Esophagus squamous epithelium (tissue), 5 donors: ENCODE measurements around the gene DNER. TPM values are rescaled to one million over a fixed set of nuclear protein-coding genes. Genes with fewer than 3 reads are reported as not detected.
A peak's percentile ranks its signal among the peaks of the same experiment; 100 is the strongest.

Experiments used
- DNase-seq: peaks from one replicate; lab custom pipeline; 2025; lab: John Stamatoyannopoulos, UW
- H3K27ac ChIP-seq, 4 donors: fragments of 200-600 bp; sonication (generic); one replicate each; pipeline ENCODE4 v1.5.1; 2016 to 2019; ENCODE audit warnings: mild to moderate bottlenecking in 1 of 4
- H3K27me3 ChIP-seq, 4 donors: fragments of 200-600 bp; sonication (generic); 1 replicate in 3 of 4; 2 replicates in 1 of 4; pipeline versions ENCODE4 v1.5.1 to v1.6.0; 2017 to 2021; ENCODE audit warnings: antibody characterized with exemption in 1 of 4
- H3K36me3 ChIP-seq, 3 donors: fragments of 200-600 bp; sonication (generic); one replicate each; pipeline ENCODE4 v1.5.1; 2016 to 2019
- H3K4me1 ChIP-seq, 3 donors: fragments of 200-600 bp; sonication (generic); one replicate each; pipeline ENCODE4 v1.5.1; 2017 to 2019
- H3K4me3 ChIP-seq, 4 donors: fragments of 200-600 bp; sonication (generic); 1 replicate in 3 of 4; 2 replicates in 1 of 4; pipeline ENCODE4 v1.5.1; 2016 to 2019; ENCODE audit warnings: mild to moderate bottlenecking in 2 of 4, moderate library complexity in 1 of 4
- H3K9me3 ChIP-seq, 3 donors: fragments of 200-600 bp; sonication (generic); one replicate each; pipeline ENCODE4 v1.5.1; 2016 to 2019
- POLR2A ChIP-seq, 4 donors: fragments of 450-650 bp; IDR thresholded peaks; one replicate each; pipeline ENCODE4 v1.6.1; 2017; ENCODE audit warnings: antibody characterized with exemption in 4 of 4, mild to moderate bottlenecking in 4 of 4, moderate library complexity in 3 of 4
- WGBS, 2 donors: methylation state at CpG; one replicate each; pipeline ENCODE4 v1.1.5; 2018; 5-methylcytosine and 5-hydroxymethylcytosine counted together
- intact Hi-C: fragments of 100-400 bp; cut with DNase I; formaldehyde crosslinking; loops from one replicate; pipeline ENCODE4 v1.15.0; 2022
- total RNA-seq, 4 donors: library from RNA; depleted of rRNA; stranded (reverse); fragments of >200 nt; gene quantifications; one replicate each; pipeline ENCODE4 v1.1.0, GENCODE V29; 2016
- TF ChIP-seq, protein P1 (sequence below), 6 experiments: fragments of 450-650 bp in 4 of 6; fragments of 200-600 bp in 2 of 6; sonication (generic) in 2 of 6; IDR thresholded peaks; one replicate each; pipeline ENCODE4 v1.5.1; 2016 to 2019; ENCODE audit warnings: antibody characterized with exemption in 6 of 6, mild to moderate bottlenecking in 4 of 6, moderate library complexity in 4 of 6
- donor health status: DM: yes; HTN: yes; CAD: no.

The DNER gene
- total RNA-seq, 4 donors from 2014 or later: 0.27 to 2.5 (median 0.91) TPM

DNA sequence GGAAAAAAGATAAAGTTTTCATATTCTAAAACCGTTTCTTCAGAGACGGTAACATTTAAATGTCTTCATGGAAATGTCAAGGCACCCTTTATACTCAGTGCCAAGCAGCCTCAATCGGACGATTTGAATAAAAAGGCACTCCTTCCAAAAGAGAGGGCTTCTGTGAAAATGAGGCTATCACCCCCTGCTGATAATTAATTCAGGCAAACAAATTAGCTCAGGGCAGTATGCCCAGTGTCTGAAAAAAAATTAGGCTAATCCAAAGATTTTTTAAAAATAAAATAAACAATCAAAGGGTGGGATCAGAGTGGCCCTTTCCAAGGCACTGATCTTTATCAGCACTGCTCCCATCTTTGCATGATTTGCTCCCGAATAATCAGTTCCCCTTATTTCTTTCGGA, 292.3 kb downstream of the DNER start:
- 58 to 73% methylated on average over 6 of the region's 6 CpGs for WGBS, 2 donors
- no peaks in the 10 kb centered on the region for H3K36me3 ChIP-seq
- DNase-seq: no peak
- no peak for TF ChIP-seq POLR2A (IDR thresholded peaks at IDR 0.05)
- TF ChIP-seq, protein P1, sequence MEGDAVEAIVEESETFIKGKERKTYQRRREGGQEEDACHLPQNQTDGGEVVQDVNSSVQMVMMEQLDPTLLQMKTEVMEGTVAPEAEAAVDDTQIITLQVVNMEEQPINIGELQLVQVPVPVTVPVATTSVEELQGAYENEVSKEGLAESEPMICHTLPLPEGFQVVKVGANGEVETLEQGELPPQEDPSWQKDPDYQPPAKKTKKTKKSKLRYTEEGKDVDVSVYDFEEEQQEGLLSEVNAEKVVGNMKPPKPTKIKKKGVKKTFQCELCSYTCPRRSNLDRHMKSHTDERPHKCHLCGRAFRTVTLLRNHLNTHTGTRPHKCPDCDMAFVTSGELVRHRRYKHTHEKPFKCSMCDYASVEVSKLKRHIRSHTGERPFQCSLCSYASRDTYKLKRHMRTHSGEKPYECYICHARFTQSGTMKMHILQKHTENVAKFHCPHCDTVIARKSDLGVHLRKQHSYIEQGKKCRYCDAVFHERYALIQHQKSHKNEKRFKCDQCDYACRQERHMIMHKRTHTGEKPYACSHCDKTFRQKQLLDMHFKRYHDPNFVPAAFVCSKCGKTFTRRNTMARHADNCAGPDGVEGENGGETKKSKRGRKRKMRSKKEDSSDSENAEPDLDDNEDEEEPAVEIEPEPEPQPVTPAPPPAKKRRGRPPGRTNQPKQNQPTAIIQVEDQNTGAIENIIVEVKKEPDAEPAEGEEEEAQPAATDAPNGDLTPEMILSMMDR (IDR thresholded peaks at IDR 0.05): no peak
- no peaks in the 10 kb centered on the region for H3K27me3 ChIP-seq
- H3K27ac ChIP-seq: no peak overlapping the region
- no peaks in the 10 kb centered on the region for H3K9me3 ChIP-seq
- intact Hi-C loops: no loop called here
- peaks cover 0 to 6% (median 3%) of the 10 kb centered on the region in 3 donors for H3K4me1 ChIP-seq
- H3K4me3 ChIP-seq: no peak overlapping the region

DNA sequence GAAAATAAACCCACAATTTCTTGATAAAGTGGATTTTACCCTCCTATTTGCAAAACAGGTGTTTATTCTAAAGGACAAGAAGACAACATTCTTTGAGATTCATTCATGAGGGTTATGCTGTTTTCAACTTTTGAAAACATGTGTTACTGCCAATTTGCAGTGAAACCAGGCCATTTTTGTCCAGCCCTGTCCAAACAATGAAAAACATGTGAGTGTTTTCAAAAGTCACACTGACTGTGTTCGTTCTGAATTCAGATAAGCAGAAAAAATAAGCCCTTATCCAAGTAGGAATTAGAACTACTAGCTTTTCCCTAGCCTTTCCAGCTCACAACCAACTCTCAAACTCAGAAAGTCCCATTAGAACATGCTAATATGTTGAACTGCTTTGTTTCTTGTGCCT, 295.2 kb downstream of the DNER start:
- no peak for DNase-seq
- WGBS, 2 donors: 10 to 55% methylated on average over 1 of the region's 1 CpG
- intact Hi-C loops: no loop called here

DNA sequence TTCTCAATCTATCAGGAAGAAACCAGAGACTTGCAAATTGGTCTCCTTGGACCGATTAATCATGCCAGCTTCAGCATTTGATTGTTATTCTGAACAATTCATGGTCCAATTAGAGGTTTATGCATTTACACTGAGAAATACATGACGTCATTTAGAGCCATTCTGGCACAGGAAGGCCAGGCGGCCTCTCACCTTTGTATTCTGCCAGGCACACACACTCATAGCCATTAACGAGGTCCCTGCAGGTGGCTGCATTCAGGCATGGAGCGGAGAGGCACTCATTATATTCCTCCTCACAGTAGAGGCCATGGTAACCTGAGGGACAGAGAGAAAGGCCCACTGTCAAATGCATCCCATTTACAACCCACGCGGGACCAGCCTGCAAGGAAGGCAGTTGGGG, 296.4 kb downstream of the DNER start:
- Histone ChIP-seq H3K4me1 (peaks cover 0 to 6% (median 5%) of the 10 kb centered on the region in 3 donors), H3K27ac (peak overlapping the region in 3 of 4 donors; percentile 43 to 74 (median 46)), H3K9me3 (no peaks in the 10 kb centered on the region), H3K27me3 (no peaks in the 10 kb centered on the region), H3K4me3 (no peak overlapping the region), H3K36me3 (no peaks in the 10 kb centered on the region)
- TF ChIP-seq POLR2A (IDR thresholded peaks at IDR 0.05): no peak
- TF ChIP-seq, protein P1 (IDR thresholded peaks at IDR 0.05): no peak
- intact Hi-C loops: no loop called here
- DNase-seq: no peak
- 79 to 80% methylated on average over 7 of the region's 7 CpGs for WGBS, 2 donors

More for the DNA sequence above, 295.2 kb downstream of the DNER start:
- H3K9me3 ChIP-seq: no peaks in the 10 kb centered on the region
- peak overlapping the region in 3 of 4 donors; percentile 23 to 45 (median 29) for H3K27ac ChIP-seq
- H3K4me3 ChIP-seq: no peak overlapping the region
- no peak for TF ChIP-seq POLR2A (IDR thresholded peaks at IDR 0.05)
- TF ChIP-seq, protein P1 (IDR thresholded peaks at IDR 0.05): no peak
- peaks cover 0 to 6% (median 5%) of the 10 kb centered on the region in 3 donors for H3K4me1 ChIP-seq
- no peaks in the 10 kb centered on the region for H3K36me3 ChIP-seq
- no peaks in the 10 kb centered on the region for H3K27me3 ChIP-seq

DNA sequence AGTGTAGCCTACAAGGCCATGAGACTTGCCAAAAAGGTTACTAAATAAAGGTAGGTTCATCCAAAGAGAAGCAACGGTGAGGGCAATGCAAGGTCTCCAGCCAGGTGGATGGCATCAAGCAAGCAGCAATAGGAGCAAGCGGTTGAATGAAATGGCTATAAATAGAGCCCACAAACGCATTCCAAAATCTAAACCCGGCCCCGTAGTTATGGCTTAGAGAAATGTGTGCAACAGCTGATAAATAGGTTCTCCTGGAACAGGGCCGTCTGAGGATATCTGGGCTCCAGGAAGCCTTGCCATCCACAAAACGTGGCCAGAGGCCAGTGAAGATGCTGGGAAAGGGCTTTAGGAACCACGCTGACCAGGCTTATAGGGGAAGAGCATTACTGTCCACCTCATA, 297.2 kb downstream of the DNER start:
- Histone ChIP-seq H3K4me3 (no peak overlapping the region), H3K27ac (peak overlapping the region in 3 of 4 donors; percentile 43 to 76 (median 74)), H3K27me3 (no peaks in the 10 kb centered on the region), H3K9me3 (no peaks in the 10 kb centered on the region), H3K36me3 (no peaks in the 10 kb centered on the region), H3K4me1 (peaks cover 0 to 6% (median 5%) of the 10 kb centered on the region in 3 donors)
- intact Hi-C loops: no loop called here
- 60 to 68% methylated on average over 8 of the region's 8 CpGs for WGBS, 2 donors
- no peak for TF ChIP-seq POLR2A (IDR thresholded peaks at IDR 0.05)
- TF ChIP-seq, protein P1 (IDR thresholded peaks at IDR 0.05): no peak
- DNase-seq: no peak

DNA sequence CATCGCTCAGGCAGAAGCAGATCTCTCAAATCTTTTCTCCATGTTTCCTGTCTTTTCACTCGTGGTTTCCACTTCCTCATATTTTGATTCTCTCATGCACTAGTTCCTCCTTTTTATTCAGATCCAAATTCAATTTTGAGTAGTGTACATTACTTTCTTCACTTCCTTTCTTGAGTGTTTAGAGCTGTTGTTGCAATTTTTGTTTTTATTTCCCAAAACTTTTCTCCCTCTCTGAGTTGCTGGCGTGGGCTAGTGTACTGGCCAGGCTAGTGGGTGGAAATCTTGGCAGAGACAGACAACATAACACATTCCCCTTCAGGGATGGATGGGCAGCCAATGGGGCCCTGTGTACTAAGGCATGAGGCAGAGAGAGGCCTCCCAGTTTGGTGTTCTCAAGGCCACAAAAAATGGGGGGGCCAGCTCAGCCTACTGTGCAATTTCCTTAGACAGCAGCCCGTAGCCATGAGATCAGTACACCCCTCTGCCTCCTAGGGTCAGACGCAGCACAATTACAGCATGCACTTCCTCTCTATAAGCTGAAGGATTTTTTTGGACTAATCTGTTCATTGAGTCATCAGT, 298.1 kb downstream of the DNER start:
- no peaks in the 10 kb centered on the region for H3K36me3 ChIP-seq
- peak overlapping the region in 3 of 4 donors; percentile 43 to 76 (median 74) for H3K27ac ChIP-seq
- no peak overlapping the region for H3K4me3 ChIP-seq
- DNase-seq: no peak
- peaks cover 0 to 6% (median 6%) of the 10 kb centered on the region in 3 donors for H3K4me1 ChIP-seq
- no peaks in the 10 kb centered on the region for H3K27me3 ChIP-seq
- H3K9me3 ChIP-seq: no peaks in the 10 kb centered on the region
- no peak for TF ChIP-seq POLR2A (IDR thresholded peaks at IDR 0.05)
- intact Hi-C loops: no loop called here
- WGBS, 2 donors: 24 to 59% methylated on average over 5 of the region's 5 CpGs
